A673 (cell line): ENCODE data around the gene MPHOSPH10. TPM values are rescaled to one million over a fixed set of nuclear protein-coding genes. Genes with fewer than 3 reads are reported as not detected.
A peak's percentile ranks its signal among the peaks of the same experiment; 100 is the strongest.
"Not testable (repeated sequence)": the region's sequence is repeated elsewhere in the genome, so short reads cannot be mapped to it uniquely, and the experiment has no call there.

ENCODE experiments used
- BruUV-seq: library from RNA; stranded (reverse); fragments of 400-500 nt; replicated peaks from 2 replicates; lab custom pipeline; 2021; lab: Mats Ljungman, UMichigan
- CTCF ChIA-PET: fragments of 300-600 bp; sonication (Branson Sonifier 250); formaldehyde crosslinking; loops from one replicate; lab custom pipeline; 2022; ENCODE audit warnings: antibody characterized with exemption; lab: Charles Lee
- POLR2A ChIA-PET: fragments of 300-600 bp; sonication (Branson Sonifier 250); formaldehyde crosslinking; loops from one replicate; lab custom pipeline; 2022; ENCODE audit warnings: antibody characterized with exemption; ENCODE audit not compliant: low non-redundant PET; lab: Charles Lee
- DNase-seq: peaks from one replicate; pipeline ENCODE4 v3.0.0-alpha.2; 2015; ENCODE audit warnings: low spot score
- H3K27ac ChIP-seq: fragments of 200-600 bp; sonication (generic); 2 replicates; pipeline ENCODE4 v1.5.1; 2016; ENCODE audit warnings: mixed run types, low read depth, mild to moderate bottlenecking, mixed read lengths, antibody characterized with exemption, low read length; ENCODE audit not compliant: poor library complexity, severe bottlenecking
- H3K27me3 ChIP-seq: fragments of 200-600 bp; sonication (generic); replicated peaks from 2 replicates; pipeline ENCODE4 v1.6.1; 2017; ENCODE audit warnings: mixed run types, low read depth, mild to moderate bottlenecking, mixed read lengths, antibody characterized with exemption, low read length; ENCODE audit not compliant: insufficient read depth, poor library complexity
- H3K36me3 ChIP-seq: fragments of 200-600 bp; sonication (generic); 2 replicates; pipeline ENCODE4 v1.6.1; 2016; ENCODE audit warnings: mixed run types, mild to moderate bottlenecking, mixed read lengths, antibody characterized with exemption, low read length; ENCODE audit not compliant: insufficient read depth, poor library complexity, severe bottlenecking
- H3K4me1 ChIP-seq: fragments of 200-600 bp; sonication (generic); 2 replicates; pipeline ENCODE4 v1.6.1; 2017; ENCODE audit warnings: mixed run types, mild to moderate bottlenecking, mixed read lengths, antibody characterized with exemption, low read length; ENCODE audit not compliant: insufficient read depth, poor library complexity, severe bottlenecking
- H3K4me3 ChIP-seq: fragments of 200-600 bp; sonication (generic); 2 replicates; pipeline ENCODE4 v1.5.1; 2016; ENCODE audit warnings: low read depth, mixed run types, mild to moderate bottlenecking, mixed read lengths, low read length; ENCODE audit not compliant: poor library complexity, severe bottlenecking
- H3K9me3 ChIP-seq: fragments of 200-600 bp; sonication (generic); 2 replicates; pipeline ENCODE4 v1.6.1; 2016; ENCODE audit warnings: mixed run types, low read depth, mild to moderate bottlenecking, mixed read lengths, antibody characterized with exemption, low read length; ENCODE audit not compliant: poor library complexity, severe bottlenecking
- EZH2 ChIP-seq: fragments of 200-600 bp; sonication (generic); IDR thresholded peaks from 2 replicates; pipeline ENCODE4 v1.6.1; 2017; ENCODE audit warnings: borderline replicate concordance, low read depth, mild to moderate bottlenecking, mixed read lengths, antibody characterized with exemption, low read length; ENCODE audit not compliant: poor library complexity, severe bottlenecking
- intact Hi-C: fragments of 100-400 bp; cut with micrococcal nuclease; formaldehyde crosslinking; loops from one replicate; pipeline ENCODE4 v1.10.0; 2022; ENCODE audit not compliant: unreplicated experiment
- total RNA-seq: library from RNA; stranded (reverse); gene quantifications from 2 replicates; pipeline ENCODE4 v1.2.3, GENCODE V29; 2021
- TF ChIP-seq, protein P1 (sequence below): fragments of 300-800, 200-600 bp; sonication (generic); conservative IDR thresholded peaks from 2 replicates; pipeline ENCODE4 v1.5.1; 2017; ENCODE audit warnings: low read depth, mild to moderate bottlenecking, antibody characterized with exemption, low read length, moderate library complexity, mixed read lengths

MPHOSPH10 gene
- total RNA-seq, 1 experiment from 2014 or later, result 66.3 TPM

DNA sequence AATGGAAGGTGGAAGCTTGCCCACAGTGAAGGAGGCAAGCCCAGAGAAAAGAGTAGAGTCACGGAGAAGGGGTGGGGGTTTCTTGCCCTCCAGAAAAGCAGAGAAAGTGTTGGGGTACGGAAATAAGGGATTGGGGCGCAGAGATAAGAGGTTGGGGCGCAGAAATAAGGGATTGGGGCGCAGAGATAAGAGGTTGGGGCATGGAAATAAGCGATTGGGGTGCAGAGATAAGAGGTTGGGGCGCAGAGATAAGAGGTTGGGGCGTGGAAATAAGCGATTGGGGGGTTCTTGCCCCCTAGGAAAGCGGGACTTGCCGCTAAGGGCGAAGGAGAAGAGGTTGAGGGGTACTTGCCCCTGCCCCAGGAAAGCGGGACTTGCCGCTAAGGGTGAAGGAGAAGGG, 41.0 kb upstream of the MPHOSPH10 start:
- H3K27me3 ChIP-seq, H3K4me3 ChIP-seq, H3K36me3 ChIP-seq, H3K4me1 ChIP-seq, intact Hi-C loops, H3K27ac ChIP-seq, DNase-seq, CTCF ChIA-PET, POLR2A ChIA-PET, BruUV-seq, H3K9me3 ChIP-seq: not testable (repeated sequence)

DNA sequence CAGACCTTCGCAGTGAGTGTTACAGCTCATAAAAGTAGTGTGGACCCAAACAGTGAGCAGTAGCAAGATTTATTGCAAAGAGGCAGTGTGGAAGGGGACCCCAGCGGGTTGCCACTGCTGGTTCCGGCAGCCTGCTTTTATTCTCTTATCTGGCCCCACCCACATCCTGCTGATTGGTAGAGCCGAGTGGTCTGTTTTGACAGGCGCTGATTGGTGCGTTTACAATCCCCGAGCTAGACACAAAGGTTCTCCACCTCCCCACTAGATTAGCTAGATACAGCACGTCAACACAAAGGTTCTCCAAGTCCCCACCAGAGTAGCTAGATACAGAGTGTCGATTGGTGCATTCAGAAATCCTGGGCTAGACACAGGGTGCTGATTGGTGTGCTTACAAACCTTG, 38.6 kb upstream of the MPHOSPH10 start:
- H3K27ac ChIP-seq, intact Hi-C loops: not testable (repeated sequence)

DNA sequence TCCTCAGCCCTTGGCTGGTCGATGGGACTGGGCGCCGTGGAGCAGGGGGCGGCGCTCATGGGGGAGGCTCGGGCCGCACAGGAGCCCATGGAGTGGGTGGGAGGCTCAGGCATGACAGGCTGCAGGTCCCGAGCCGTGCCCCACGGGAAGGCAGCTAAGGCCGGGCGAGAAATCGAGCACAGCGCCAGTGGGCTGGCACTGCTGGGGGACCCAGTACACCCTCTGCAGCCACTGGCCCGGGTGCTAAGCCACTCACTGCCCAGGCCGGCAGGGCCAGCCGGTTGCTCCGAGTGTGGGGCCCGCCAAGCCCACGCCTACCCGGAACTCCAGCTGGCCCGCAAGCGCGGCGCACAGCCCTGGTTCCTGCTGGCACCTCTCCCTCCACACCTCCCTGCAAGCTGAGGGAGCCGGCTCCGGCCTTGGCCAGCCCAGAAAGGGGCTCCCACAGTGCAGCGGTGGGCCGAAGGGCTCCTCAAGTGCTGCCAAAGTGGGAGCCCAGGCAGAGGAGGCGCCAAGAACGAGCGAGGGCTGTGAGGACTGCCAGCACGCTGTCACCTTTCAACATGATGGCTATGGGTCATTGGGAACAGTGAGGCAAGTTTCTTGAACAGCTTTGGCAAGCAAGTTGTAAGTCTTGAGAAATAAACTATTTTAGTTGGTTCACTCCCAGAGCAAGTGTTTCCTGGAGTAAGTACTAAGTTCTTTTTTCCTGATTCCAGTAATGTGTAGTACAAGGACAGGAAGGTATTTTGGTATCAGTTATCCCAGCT, 37.8 kb upstream of the MPHOSPH10 start:
- H3K4me1 ChIP-seq, CTCF ChIA-PET, H3K27ac ChIP-seq, BruUV-seq, H3K36me3 ChIP-seq, intact Hi-C loops, POLR2A ChIA-PET, DNase-seq, H3K27me3 ChIP-seq, H3K4me3 ChIP-seq, H3K9me3 ChIP-seq: not testable (repeated sequence)

More for the DNA sequence above, 38.6 kb upstream of the MPHOSPH10 start:
- H3K9me3 ChIP-seq, DNase-seq, CTCF ChIA-PET, BruUV-seq, H3K4me3 ChIP-seq, POLR2A ChIA-PET, H3K27me3 ChIP-seq, H3K4me1 ChIP-seq, H3K36me3 ChIP-seq: not testable (repeated sequence)

DNA sequence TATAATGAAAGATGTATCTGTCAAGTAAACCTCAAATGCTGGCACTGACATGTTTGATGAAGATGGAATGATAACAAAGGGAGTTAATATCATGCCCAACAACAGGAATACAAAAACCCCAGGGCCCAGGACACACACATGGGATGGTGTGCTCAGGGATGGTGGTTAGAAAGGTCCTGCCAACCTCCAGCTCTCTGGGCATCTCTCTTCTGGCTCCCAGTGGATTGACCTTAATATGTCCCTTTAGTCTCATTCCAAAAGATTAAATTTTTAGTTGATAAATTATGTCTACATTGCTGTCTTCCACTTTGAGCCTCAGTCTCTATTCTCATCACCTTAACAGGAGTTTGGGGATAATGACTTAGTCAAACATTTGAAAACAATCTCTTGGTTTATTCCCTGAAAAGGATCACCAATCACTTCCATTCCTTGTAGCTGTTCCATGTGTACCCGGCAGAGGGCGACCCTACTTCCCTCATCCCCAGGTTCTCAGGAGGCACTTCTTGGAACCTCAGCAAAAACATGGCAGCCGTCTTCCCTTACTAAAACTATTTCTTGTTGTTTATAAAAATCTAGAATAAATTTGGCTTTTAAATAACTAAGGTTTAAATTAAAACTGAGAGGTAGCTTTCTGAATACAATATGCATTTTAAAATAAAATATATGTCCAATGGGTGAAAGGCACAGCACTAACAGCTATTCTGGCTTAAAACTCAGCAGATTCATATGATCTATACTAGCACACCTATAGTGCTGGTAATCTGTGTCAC, 30.1 kb upstream of the MPHOSPH10 start:
- ChIA-PET POLR2A (no interaction called here), CTCF (interaction anchor here (0.9 to 1.2 kb wide), 3 partner anchors 11 to 56 kb away, joined by 4 to 11 read pairs (median 4); partner anchors contain the start of gene NAGK)
- Histone ChIP-seq H3K4me3 (no peak overlapping the region), H3K4me1 (no peaks in the 10 kb centered on the region), H3K9me3 (no peaks in the 10 kb centered on the region), H3K36me3 (no peaks in the 10 kb centered on the region), H3K27ac (no peak overlapping the region), H3K27me3 (no peaks in the 10 kb centered on the region)
- BruUV-seq, result no TSS peak
- intact Hi-C loops, result no loop called here
- TF ChIP-seq, protein P1, sequence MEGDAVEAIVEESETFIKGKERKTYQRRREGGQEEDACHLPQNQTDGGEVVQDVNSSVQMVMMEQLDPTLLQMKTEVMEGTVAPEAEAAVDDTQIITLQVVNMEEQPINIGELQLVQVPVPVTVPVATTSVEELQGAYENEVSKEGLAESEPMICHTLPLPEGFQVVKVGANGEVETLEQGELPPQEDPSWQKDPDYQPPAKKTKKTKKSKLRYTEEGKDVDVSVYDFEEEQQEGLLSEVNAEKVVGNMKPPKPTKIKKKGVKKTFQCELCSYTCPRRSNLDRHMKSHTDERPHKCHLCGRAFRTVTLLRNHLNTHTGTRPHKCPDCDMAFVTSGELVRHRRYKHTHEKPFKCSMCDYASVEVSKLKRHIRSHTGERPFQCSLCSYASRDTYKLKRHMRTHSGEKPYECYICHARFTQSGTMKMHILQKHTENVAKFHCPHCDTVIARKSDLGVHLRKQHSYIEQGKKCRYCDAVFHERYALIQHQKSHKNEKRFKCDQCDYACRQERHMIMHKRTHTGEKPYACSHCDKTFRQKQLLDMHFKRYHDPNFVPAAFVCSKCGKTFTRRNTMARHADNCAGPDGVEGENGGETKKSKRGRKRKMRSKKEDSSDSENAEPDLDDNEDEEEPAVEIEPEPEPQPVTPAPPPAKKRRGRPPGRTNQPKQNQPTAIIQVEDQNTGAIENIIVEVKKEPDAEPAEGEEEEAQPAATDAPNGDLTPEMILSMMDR, result peak; percentile 80
- TF ChIP-seq EZH2, result no peak
- DNase-seq, result peak; percentile 70
